Stimulated activated CD8-positive, alpha-beta memory T cell treated with anti-CD3 and anti-CD28 coated beads, Interleukin-15, amount 100 ng/mL, for 4 hours (primary cell): ENCODE measurements around the gene CLSTN2.

ENCODE experiments used
- DNase-seq, 2 donors: peaks; one replicate each; pipeline ENCODE4 v3.0.0-alpha.2; 2020; ENCODE audit warnings: low read depth in 2 of 2

Gene CLSTN2

DNA sequence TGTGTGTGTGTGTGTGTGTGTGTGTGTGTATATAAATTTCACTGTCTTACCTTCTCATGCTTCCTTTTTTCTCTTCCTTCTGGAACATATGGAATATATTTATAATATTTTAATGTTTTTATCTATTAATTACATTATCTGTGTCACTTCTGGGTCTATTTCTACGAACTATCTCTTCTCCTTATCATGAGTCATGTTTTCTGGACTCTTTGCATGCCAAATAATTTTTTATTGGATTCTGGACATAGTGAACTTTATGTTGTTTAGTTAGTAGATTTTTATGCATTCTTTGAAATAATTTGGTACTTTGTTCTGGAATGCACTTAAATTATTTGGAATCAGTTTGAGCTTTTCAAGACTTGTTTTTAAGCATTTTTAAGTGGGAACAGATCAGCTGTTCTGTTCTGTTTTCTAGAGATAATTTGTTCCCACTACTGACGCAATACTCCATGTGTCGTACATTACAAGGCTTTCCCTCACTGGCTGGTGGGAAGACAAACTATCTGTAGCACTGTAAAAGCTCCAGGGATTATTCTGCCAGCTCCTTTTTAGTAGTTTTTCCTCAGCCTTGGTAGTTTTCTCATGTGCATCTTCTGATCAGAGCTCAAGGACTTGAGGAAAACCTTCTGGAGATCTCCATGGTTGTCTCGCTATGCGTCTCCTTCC is 302.0 kb downstream of the CLSTN2 start:
- DNase-seq = no peak

DNA sequence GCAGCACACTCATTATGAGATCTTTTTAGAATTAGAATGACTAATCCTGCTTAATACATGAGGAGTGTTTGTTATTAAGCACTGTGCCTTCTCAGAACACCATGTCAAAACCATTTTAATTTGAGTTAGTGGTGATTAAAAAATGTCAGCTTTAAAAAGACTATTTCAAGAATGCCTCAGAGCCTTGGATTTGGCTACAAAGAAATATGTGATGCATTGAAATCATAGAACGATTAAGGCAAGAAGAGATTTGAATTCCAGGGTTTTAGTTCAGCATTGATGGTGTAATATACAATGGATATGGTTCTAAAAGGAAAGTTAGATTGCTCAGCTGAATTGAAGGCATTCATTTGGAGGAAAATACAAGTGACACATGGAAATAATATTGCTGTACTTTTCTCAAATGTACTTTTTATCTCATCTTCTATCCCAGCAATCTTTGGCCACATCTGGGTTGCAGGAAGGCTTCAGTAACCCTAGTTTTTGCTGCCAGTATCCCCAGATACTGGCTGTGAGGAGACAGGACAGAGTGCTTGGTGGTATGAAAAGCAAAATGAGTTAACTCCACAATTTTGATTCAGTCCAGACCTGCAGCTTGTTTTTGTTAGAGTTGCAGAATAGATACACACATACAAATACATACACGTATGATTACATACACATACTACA is 303.8 kb downstream of the CLSTN2 start:
- DNase-seq = no peak

DNA sequence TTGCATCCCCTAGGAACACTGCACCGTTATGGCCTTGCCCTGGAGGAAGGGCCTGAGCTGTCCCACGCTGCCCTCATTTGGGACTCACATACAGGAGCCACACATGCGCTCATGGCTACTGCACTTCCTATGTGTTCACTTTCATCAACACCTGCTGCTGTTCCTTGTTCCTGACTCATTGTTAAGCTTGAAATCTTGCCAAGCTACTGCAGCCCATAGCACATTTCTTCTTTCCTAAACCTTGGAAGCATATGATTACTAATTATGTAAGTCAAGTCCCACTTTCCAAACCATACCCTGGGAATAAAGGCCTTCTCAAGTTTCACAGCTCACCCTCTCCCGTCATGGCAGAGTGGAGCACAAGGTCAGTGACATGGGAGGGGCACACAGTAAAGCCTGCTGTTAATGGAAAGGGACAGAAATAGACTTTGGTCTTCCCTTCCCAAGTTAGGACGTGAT is 307.9 kb downstream of the CLSTN2 start:
- no peak for DNase-seq

DNA sequence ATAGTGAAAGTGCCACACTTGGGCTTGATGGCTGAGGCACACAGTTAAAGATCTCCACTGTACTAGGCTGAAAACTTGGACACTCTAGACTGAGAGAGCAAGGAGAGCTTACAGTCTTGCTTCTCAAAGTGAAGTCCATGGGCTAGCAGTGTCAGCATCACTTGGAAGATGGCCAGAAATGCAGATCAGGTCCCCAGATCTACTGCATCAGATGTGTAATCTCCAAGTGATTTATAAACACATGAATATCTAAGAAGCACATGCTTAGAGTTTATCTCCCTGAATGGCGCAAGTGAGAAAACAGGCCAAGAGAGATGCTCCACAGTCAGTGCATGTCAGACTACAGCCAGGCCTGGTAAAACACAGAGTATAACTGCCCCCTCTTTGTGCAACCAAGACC is 308.6 kb downstream of the CLSTN2 start:
- DNase-seq = no peak

DNA sequence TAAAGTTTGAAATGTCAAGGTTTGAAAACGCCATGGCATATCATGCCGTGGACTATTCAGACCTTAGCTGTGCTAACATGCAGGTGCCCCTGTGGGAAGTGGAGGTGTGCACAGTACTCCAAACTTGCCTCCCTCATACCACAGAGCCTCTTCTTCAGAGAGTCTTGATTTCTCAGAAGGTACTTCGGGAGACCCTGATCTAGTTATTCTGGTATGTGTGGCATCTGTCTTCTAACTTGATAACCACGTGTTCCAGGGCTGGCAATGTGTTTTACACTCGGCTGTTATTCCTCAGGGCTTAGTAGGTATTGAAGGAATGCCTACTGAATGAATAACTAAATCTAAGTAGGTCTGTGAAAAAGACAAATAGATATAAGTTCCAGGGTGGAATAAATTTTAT is 309.9 kb downstream of the CLSTN2 start:
- DNase-seq = no peak

DNA sequence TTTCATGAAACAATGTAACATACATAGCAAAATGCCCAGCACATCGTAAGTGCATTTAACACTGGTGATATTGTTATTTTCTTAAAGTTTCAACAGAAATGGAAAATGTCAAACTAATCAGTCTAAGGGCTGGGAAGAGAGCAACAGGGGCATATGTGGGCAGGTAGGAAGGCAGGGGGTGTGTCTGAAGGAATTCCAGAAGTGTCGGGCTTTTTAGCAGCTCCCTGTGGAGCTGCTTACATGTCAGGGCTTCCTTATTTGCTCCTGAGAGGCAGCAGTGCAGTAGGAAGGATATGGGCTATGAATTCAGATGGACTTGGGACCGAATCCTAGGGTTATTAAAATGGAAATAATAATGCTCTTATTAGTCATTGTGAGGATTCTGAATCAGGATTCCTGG is 311.6 kb downstream of the CLSTN2 start:
- no peak for DNase-seq

DNA sequence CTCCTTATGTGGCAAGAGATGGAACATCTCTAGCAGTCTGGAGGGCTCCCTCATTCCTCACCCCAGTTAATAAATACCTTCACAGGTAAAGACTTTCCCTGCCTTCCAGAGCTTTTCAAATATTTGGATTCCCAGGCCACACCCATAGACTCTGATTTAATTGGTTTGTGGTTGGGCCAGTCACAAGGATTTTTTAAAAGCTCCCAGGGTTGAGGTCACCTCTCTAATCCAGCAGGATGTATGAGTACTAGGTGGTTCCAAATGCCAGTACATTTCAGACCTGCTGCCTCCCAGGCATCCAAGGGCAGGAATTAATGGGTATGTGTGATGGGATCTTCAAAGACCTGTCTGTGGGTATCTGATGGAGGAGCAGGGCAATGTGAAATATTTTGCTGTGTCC is 312.8 kb downstream of the CLSTN2 start:
- DNase-seq = no peak

DNA sequence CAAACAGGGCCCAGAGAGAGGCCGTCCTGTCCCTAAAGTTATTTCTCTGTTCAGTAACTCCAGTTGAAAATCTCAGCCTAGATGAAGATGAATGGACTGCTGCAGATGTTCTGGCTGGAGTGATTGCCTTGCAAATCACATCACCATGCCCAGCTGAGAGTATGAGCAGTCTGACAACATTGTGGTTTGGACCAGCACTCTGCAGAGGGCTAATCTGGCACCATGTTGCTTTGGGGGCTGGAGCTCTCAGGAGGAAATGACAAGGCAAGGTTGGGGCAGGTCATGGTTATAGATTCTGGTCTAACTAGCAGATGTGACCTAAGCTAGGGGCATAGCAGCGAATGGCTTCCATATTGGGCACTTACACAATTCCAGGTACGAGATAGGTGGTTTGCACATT is 314.2 kb downstream of the CLSTN2 start:
- no peak for DNase-seq

DNA sequence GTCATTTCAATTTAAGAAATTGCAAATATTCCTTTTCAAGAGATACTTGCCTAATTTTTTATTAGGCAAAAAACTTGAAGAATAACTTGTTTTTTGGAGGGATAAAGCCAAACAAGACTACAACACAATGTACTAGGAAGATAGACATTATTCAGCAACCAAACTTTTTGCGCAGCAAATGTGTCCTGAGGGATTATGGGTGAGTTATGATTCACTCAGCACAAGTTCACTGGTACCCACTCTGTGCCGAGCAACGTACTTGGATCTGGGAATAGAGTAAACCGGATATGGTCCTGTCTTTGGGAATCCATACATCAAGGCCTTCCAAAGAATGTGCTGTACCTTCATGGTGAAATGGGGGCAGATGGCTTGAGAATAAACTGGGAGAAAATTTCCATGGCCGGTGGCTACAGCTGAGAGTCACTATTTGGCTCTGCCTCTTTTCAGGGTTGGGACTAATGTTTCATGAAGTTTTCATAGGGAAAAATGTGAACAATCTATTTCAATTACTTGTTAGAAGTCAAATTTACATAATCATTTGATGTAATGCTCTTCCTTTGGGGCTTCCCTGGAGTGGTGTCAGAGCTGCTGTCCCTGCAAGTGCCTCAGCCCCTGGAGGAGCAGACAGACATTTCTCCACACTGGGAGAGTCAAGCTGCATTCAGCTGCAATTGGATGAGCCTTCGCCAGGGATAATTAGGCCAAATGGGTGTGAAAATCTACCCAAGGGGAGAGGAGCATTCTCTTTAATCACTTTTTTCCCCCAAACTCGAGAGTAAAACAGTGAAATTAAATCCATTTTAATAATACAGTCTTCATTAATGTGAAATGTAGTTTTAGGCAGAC is 315.2 kb downstream of the CLSTN2 start:
- no peak for DNase-seq

DNA sequence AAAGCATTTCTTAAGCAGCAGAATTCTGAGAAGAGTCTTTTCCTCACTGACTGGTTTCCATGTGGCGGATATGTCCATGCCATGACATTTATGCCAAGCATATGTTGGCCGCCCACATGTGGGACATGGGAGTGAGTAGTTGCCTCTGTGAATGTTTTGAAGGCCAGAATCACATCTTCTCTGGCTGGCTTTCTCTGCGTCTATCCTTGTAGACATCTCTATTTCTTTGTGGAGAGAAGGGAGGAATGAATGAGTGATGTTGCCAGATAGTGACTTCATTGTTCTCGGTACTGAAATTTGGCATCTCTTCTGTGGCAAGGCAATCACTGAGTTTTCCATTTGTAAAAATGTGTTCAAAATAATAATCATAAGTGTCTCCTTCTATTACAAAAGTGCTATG is 316.0 kb downstream of the CLSTN2 start:
- no peak for DNase-seq

DNA sequence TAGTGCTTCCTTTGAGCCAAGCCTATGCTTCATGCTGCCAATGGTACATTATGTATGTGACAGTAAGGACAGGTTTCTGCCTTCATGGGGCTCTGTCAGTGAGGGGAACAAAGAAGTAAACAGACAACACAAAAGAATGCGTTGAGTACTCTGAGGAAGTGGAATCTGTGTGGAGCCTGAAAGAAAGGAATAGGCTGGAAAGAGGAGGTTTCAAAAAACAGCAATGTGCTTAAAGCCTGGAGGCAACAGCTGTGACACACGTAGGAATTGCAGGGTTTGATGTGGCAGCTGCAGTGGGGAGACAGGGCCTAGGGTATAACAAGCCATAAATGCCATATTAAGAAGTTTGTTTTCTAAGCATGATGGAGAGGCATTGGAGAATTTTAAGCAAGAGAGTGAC is 316.7 kb downstream of the CLSTN2 start:
- no peak for DNase-seq

DNA sequence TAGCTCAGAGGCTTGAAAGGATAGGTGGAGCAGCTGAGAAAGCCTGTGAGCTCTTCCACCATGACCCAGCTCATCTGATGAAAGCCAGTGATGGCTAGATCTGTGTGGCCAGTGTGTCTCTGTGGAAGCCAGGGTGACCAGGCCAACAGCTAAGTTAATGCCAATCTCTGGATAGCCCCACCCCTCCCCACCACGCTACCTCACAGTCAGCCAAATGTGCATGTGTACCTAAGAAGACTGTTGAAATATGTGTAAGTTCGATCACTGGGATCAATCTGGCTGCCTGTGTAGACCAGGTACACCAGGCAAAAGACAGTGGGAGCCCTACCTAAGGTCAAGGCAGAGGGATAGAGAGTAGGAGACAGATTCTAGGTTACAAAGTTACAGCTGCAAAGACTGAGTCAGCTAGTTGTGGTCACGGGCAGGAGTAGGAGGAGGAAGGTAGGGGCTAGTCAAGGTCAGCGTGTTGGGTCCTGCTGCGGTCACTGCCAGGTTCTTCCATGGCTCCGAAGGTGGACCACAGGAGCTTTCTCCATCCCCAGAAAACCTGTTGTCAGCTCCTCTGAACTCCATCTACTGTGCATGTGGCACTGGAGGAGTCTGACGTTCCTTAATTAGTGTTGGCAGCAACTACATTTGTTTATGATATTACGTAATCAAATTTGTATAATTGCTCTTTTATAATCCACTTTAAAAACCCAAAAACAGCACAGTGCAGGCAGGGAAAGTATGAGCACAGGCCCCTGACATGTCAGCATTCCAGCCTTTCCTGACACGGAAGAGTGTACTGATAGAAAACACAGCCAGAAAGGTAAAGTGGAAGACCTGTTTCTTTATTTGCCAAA is 318.0 kb downstream of the CLSTN2 start:
- DNase-seq = no peak

DNA sequence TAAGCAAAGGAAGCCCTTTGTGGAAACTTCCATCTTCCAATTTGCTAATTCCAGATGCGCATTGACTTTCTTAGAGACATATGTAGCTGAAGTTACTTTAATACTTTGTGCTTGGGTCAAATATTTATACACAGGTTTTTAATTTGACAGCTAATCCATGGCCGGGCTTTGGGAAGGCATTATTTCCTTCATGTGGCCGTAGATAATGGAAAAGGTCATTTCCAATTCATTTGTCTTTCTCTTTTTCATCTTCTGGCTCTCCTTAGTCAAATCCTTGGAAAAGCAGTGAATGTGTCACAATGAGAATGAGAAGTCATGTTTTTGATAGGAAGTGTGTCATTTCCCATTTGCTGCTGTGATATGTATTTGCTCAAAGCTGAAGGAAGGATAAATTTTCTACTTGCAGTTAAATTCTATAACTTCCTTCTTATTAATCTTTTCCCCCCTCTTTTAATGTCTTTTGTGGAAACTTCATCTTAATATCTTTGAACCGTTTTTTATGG is 323.3 kb downstream of the CLSTN2 start:
- DNase-seq = no peak

DNA sequence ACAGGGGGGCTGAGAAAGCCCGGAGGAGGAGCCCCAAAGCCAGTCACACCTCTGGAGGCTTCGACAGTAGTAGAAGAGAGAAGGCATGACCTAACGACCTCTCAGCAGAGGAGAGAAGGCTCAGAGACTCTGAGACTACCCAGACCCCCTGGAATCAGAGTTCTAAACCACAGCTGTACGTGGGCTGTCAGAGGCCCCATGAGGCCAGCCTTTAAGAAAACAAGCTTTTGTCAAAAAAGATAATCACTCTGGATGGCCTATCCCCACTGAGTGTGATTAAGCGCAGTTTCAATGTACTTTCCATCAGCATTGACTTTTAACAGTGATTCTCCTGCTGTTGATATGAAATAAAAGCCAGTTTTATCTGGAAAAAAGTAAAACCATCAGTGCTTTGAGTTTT is 330.3 kb downstream of the CLSTN2 start:
- DNase-seq = no peak

DNA sequence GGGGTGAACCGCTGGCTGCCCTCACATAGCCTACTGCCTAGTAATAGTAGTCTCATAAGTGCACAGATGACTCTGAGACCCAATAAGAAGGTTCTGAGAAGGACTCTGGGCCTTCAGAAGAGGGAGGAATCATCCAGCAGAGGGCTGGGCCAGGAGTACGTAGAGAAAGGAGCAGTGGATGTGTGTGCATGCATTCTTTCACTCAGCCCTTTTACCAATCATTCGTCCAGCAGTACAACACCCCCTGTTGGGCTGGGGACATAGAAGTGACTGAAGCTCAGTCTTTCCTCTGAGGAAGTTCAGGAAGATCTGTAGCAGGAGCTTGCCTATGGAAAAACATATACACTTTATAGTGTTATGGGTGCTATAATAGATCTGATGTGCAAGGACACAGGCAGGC is 333.1 kb downstream of the CLSTN2 start:
- DNase-seq = no peak

DNA sequence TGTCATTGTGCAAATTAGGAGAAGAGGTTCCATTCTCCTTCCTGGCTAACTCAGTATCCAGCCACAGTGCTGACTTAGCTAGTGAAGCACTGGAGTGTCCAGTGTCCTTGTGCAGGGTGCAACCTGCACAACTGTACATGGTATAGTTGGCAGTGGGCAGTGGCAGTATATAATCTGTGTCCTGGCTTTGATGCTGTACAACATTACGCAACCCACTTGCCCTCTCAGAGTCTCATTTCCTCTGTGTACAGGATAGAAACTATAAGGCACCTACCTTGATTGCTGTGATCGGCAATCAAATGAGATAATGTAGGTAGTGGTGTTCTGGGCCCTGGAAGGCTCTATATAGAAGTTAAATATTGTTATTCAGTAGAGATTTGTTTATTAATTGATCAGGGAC is 333.6 kb downstream of the CLSTN2 start:
- DNase-seq = no peak

DNA sequence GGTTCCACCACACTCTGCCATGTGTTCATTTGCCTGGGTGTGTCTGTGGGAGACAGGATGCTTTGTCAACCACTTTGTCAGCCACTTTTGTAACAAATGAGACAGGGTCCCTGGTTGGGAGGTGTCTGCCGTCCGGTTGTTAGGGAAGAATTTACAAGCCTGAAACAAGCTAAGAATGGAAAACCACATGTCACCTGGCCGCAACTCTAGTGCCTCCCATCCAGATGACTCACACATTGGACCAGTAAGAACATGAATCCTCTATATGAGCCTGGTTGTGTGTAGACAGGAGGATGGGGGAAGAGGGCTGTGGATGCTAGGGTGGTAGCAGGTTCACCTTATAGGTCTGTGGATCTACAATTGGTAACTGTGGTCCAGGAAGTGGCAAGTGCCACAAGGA is 335.3 kb downstream of the CLSTN2 start:
- DNase-seq = no peak

DNA sequence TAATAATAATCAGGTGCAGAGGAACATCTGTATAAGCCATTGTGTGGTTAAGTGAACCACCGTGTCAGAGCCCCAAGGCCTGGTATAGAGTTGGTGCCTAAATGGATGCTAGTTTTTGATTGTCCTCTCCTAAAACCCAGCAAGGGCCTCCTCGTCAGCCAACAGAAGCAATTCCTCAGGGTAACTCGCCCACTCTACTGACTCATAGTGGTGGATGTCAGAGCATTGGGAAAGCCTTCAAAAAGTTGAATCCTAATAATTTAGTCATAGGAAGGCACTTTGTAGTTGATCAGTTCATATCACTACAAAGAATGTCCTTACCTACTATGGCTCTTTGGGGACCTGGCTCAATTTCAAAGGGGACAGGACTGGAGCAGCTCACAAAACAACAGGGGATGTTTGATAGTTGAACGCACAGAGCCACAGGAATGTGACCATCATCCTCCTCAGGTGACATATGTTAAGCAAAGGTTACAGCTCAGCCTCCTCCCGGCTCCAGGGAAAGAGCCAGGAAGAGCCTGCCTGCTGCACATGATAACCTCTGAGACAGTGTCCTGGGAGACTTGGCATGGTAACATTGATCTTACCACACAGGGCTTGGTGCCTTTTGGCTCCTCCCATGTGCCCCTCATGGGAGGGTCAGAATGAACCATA is 338.7 kb downstream of the CLSTN2 start:
- DNase-seq = no peak

DNA sequence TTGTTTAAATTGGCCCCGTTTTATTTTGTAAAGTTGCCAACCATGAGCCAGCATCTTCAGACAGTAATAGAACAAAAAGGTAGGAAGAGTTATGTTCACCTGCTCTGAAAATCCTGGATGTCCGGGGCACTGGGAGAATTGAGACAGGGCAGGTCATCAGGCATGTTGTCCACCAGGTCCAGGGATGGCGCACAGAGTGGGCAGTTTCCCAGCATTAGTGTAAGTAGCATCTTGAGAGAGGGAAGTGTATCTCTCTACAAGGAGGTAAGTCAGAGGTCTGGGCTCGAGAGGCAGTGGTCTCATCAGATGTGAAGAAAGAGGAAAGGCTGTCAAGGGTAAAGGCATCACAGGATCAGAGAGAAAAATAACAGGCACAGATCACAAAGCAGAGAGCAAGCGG is 339.4 kb downstream of the CLSTN2 start:
- DNase-seq = no peak

DNA sequence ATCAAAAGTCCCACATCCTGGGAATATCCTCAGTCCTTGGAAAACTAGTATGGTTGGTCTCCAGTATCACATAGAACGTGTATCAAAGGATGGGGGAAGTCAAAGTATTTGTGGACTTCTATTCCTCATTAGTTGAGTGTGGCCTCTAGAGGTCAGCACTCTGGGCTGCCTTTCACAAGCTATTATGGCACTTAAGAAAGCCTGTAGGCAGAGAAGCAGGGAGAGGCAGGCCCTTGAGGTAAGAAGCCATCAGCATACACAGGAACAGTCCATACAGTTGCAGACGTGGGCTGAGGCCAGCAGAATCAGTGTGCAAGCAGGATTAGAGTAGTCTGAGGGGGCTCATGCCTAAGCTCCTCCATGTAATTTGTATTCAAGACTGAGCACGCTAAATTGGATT is 341.7 kb downstream of the CLSTN2 start:
- no peak for DNase-seq

DNA sequence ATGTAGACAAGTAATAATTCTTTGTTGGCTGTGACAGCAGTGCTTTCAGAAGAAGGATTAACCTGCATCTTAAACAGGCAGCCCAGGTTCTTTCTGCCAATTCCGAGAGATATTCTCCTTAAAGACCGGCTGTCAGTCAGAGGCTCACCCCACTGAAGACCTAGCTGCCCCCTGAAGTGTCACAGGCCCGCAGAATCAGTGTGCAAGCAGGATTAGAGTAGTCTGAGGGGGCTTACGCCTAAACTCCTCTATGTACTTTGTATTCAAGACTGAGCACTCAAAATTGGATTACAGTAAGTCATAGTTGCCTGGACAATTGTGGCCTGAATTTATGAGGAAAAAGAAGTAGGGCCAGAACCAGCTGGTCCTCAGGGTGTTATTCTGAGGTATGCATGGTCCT is 342.9 kb downstream of the CLSTN2 start:
- no peak for DNase-seq
